Glutamatergic neuron (in vitro differentiated cells): ENCODE data around the gene CBX5. TPM values are rescaled to one million over a fixed set of nuclear protein-coding genes. Genes with fewer than 3 reads are reported as not detected.

Experiments used
- DNase-seq: peaks from one replicate; pipeline ENCODE4 v3.0.0; 2022
- H3K27ac Mint-ChIP-seq: one replicate; pipeline ENCODE4 v1.8.0; 2020; ENCODE audit warnings: mild to moderate bottlenecking, mixed read lengths, inconsistent platforms; ENCODE audit not compliant: unreplicated experiment
- H3K27me3 Mint-ChIP-seq: one replicate; pipeline ENCODE4 v1.8.0; 2020; ENCODE audit warnings: mild to moderate bottlenecking, moderate library complexity, mixed read lengths, inconsistent platforms; ENCODE audit not compliant: unreplicated experiment
- H3K36me3 Mint-ChIP-seq: one replicate; pipeline ENCODE4 v1.8.0; 2020; ENCODE audit warnings: mild to moderate bottlenecking, mixed read lengths, inconsistent platforms; ENCODE audit not compliant: unreplicated experiment
- H3K4me1 Mint-ChIP-seq: one replicate; pipeline ENCODE4 v1.8.0; 2020; ENCODE audit warnings: mild to moderate bottlenecking, low read depth, mixed read lengths, inconsistent platforms; ENCODE audit not compliant: unreplicated experiment
- H3K4me3 Mint-ChIP-seq: one replicate; pipeline ENCODE4 v1.8.0; 2020; ENCODE audit warnings: mild to moderate bottlenecking, mixed read lengths, inconsistent platforms; ENCODE audit not compliant: unreplicated experiment
- H3K9me3 Mint-ChIP-seq: one replicate; pipeline ENCODE4 v1.8.0; 2020; ENCODE audit warnings: mild to moderate bottlenecking, moderate library complexity, mixed read lengths, inconsistent platforms; ENCODE audit not compliant: unreplicated experiment
- CTCF ChIP-seq: fragments of 200-600 bp; sonication (generic); IDR thresholded peaks from one replicate; pipeline ENCODE4 v1.5.0; 2021; ENCODE audit not compliant: partially characterized antibody, unreplicated experiment
- total RNA-seq: library from RNA; stranded (reverse); fragmentation: NEBNext Ultra II Directional; extraction: Animal tissue kit (Norgen Biotek cat#: 25700); gene quantifications from one replicate; pipeline ENCODE4 v1.2.1, GENCODE V29; 2021; ENCODE audit not compliant: unreplicated experiment

CBX5 gene
- total RNA-seq, 1 donor from 2014 or later = 225 TPM

GRCh38 chr12:54251667-54252284, 28.1 kb downstream of the CBX5 start:
- no peak for DNase-seq
- H3K27me3 Mint-ChIP-seq = peaks cover 7% of the 10 kb centered on the region
- TF ChIP-seq CTCF = peak; percentile 64
- H3K9me3 Mint-ChIP-seq = no peaks in the 10 kb centered on the region
- H3K36me3 Mint-ChIP-seq = no peaks in the 10 kb centered on the region
- no peak overlapping the region for H3K4me3 Mint-ChIP-seq
- peaks cover 5% of the 10 kb centered on the region for H3K4me1 Mint-ChIP-seq
- H3K27ac Mint-ChIP-seq = peak overlapping the region; percentile 78

GRCh38 chr12:54249489-54249888, 30.4 kb downstream of the CBX5 start:
- peak overlapping the region; percentile 59 for H3K27ac Mint-ChIP-seq
- no peaks in the 10 kb centered on the region for H3K36me3 Mint-ChIP-seq
- H3K4me3 Mint-ChIP-seq = no peak overlapping the region
- H3K9me3 Mint-ChIP-seq = no peaks in the 10 kb centered on the region
- DNase-seq = no peak
- H3K27me3 Mint-ChIP-seq = peaks cover 2% of the 10 kb centered on the region
- H3K4me1 Mint-ChIP-seq = no peaks in the 10 kb centered on the region
- TF ChIP-seq CTCF = no peak

- peaks cover 5% of the 10 kb centered on the region for H3K36me3 Mint-ChIP-seq
- no peak overlapping the region for H3K27ac Mint-ChIP-seq
- no peaks in the 10 kb centered on the region for H3K9me3 Mint-ChIP-seq
- no peak for DNase-seq
- TF ChIP-seq CTCF = no peak
- H3K4me3 Mint-ChIP-seq = no peak overlapping the region
- H3K27me3 Mint-ChIP-seq = peaks cover 2% of the 10 kb centered on the region
- H3K4me1 Mint-ChIP-seq = peaks cover 3% of the 10 kb centered on the region
These were observed 33.8 kb downstream of the CBX5 start for GRCh38 chr12:54246011-54246641.

- Mint-ChIP-seq H3K36me3 (peaks cover 10% of the 10 kb centered on the region), H3K9me3 (peaks cover 2% of the 10 kb centered on the region), H3K27ac (peak overlapping the region; percentile 88), H3K4me1 (peaks cover 12% of the 10 kb centered on the region), H3K4me3 (no peak overlapping the region), H3K27me3 (no peaks in the 10 kb centered on the region)
- DNase-seq = no peak
- no peak for TF ChIP-seq CTCF
These were observed 38.8 kb downstream of the CBX5 start for GRCh38 chr12:54240971-54241588.

- Mint-ChIP-seq H3K27ac (no peak overlapping the region), H3K27me3 (no peaks in the 10 kb centered on the region), H3K4me3 (no peak overlapping the region), H3K4me1 (peaks cover 12% of the 10 kb centered on the region), H3K36me3 (peaks cover 10% of the 10 kb centered on the region), H3K9me3 (peaks cover 2% of the 10 kb centered on the region)
- no peak for TF ChIP-seq CTCF
- no peak for DNase-seq
These were observed 39.8 kb downstream of the CBX5 start for GRCh38 chr12:54240129-54240528.
